ENCODE measurements around the gene SOHLH1.

The SOHLH1 gene

DNA sequence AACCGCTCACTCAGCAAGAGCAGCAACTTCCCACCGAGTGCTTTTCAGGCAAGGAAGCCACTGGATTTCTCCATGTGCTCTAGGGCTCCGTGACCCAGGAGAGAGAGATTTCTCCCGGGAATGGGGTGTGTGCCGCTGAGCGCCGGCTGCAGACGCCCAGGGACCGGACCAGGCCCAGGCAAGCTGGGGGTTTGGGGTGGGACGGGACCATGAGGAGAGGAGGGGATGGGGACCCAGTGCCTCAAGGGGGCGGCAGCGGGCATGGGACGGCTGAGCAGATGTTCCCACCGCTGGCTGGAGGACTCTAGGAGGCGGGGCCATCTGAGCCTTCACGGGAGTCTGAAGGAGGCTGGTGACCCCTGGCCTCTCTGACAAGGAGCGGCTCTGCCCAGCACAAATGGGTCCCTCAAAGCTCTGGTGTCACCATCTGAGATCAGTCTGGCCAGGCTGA is 27.7 kb downstream of the SOHLH1 start:
- no peak for TF ChIP-seq ZNF19 (tag by site-specific recombination; IDR thresholded peaks at IDR 0.05; ENCODE audit: low read depth)
- no peak for TF ChIP-seq ZNF555 (tag by site-specific recombination; conservative IDR thresholded peaks at IDR 0.05)
- no peak for TF ChIP-seq ZNF146 (tag by site-specific recombination; IDR thresholded peaks at IDR 0.05)
- TF ChIP-seq, protein P1, sequence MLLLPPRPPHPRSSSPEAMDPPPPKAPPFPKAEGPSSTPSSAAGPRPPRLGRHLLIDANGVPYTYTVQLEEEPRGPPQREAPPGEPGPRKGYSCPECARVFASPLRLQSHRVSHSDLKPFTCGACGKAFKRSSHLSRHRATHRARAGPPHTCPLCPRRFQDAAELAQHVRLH (tag by site-specific recombination; IDR thresholded peaks at IDR 0.05): no peak
- TF ChIP-seq, protein P2, sequence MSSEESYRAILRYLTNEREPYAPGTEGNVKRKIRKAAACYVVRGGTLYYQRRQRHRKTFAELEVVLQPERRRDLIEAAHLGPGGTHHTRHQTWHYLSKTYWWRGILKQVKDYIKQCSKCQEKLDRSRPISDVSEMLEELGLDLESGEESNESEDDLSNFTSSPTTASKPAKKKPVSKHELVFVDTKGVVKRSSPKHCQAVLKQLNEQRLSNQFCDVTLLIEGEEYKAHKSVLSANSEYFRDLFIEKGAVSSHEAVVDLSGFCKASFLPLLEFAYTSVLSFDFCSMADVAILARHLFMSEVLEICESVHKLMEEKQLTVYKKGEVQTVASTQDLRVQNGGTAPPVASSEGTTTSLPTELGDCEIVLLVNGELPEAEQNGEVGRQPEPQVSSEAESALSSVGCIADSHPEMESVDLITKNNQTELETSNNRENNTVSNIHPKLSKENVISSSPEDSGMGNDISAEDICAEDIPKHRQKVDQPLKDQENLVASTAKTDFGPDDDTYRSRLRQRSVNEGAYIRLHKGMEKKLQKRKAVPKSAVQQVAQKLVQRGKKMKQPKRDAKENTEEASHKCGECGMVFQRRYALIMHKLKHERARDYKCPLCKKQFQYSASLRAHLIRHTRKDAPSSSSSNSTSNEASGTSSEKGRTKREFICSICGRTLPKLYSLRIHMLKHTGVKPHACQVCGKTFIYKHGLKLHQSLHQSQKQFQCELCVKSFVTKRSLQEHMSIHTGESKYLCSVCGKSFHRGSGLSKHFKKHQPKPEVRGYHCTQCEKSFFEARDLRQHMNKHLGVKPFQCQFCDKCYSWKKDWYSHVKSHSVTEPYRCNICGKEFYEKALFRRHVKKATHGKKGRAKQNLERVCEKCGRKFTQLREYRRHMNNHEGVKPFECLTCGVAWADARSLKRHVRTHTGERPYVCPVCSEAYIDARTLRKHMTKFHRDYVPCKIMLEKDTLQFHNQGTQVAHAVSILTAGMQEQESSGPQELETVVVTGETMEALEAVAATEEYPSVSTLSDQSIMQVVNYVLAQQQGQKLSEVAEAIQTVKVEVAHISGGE (tag by site-specific recombination; conservative IDR thresholded peaks at IDR 0.05; ENCODE audit: low read depth): no peak
- TF ChIP-seq ZFP37 (tag by site-specific recombination; IDR thresholded peaks at IDR 0.05): no peak
- TF ChIP-seq ZNF791 (tag by site-specific recombination; IDR thresholded peaks at IDR 0.05): no peak
- no peak for TF ChIP-seq ZNF10 (tag by site-specific recombination; IDR thresholded peaks at IDR 0.05)
- no peak for TF ChIP-seq ZNF544 (tag by site-specific recombination; IDR thresholded peaks at IDR 0.05)
- TF ChIP-seq, protein P3, sequence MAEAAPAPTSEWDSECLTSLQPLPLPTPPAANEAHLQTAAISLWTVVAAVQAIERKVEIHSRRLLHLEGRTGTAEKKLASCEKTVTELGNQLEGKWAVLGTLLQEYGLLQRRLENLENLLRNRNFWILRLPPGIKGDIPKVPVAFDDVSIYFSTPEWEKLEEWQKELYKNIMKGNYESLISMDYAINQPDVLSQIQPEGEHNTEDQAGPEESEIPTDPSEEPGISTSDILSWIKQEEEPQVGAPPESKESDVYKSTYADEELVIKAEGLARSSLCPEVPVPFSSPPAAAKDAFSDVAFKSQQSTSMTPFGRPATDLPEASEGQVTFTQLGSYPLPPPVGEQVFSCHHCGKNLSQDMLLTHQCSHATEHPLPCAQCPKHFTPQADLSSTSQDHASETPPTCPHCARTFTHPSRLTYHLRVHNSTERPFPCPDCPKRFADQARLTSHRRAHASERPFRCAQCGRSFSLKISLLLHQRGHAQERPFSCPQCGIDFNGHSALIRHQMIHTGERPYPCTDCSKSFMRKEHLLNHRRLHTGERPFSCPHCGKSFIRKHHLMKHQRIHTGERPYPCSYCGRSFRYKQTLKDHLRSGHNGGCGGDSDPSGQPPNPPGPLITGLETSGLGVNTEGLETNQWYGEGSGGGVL (tag by site-specific recombination; IDR thresholded peaks at IDR 0.05): no peak
- no peak for TF ChIP-seq ZNF529 (tag by site-specific recombination; IDR thresholded peaks at IDR 0.05; ENCODE audit: insufficient replicate concordance)
- POLR2A ChIA-PET: no interaction called here
- Histone ChIP-seq H3K9me3 (ENCODE audit: control insufficient read depth, insufficient read depth, low read depth, low read length) (no peaks in the 10 kb centered on the region), H3K4me1 (ENCODE audit: control insufficient read depth, insufficient read depth, low read length) (no peaks in the 10 kb centered on the region), H3K36me3 (ENCODE audit: control insufficient read depth in 2 of 2, insufficient read depth in 1 of 2, low read length in 2 of 2) (no peaks in the 10 kb centered on the region), H3K27ac (ENCODE audit: extremely low read depth, low read depth, low read length) (no peak overlapping the region), H3K4me3 (ENCODE audit: low read depth, low read length) (no peak overlapping the region)
- CTCF ChIA-PET: interaction anchor here (0.7 to 1.3 kb wide), 2 partner anchors 41 to 67 kb away, joined by 3 to 6 read pairs; no protein-coding TSS in a partner anchor

DNA sequence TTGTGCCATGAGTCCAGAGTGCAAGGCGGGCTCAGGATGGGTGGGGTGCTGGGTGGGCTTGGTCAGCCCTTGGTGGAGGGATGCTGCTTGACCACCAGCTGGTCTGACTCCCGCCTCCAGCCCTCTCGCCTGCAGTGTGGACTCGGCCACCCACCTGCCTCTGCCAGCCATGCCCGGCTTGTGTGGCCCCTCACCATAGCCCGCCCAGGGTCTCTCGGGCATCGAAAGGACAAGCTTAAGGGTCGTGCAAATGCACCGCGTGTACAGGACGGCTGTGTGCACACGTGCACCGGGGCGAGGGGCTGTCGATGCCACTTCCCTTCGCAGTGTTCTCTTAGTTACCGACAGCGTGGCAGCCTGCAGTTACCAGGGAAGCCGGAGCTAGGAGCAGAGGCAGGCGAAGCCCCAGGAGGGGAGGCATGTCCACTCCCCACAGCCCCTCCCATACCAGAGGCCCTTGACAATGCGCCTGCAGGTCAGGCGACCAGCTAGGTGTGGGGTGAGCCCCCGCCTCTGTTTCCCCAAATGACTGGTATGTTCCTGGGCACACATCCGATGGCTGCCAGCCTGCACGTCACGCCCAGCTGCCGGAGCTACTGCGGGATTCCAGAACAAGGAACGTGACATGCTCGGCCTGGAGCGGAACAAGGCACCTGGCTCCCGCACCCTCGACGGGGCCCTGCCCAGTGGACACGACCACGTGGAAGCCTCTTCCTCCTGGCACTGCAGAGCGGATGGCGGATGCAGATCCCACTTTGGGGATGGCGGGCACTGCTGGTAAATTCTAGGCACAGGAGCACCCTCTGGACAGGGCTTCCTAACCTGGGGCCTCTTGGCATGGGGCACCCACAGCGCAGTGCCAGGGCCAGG is 28.3 kb downstream of the SOHLH1 start:
- H3K36me3 ChIP-seq (ENCODE audit: control insufficient read depth in 2 of 2, insufficient read depth in 1 of 2, low read length in 2 of 2): no peaks in the 10 kb centered on the region
- CTCF ChIA-PET: interaction anchor here (0.7 kb wide), 1 partner anchor 40 kb away, joined by 3 read pairs; no protein-coding TSS in a partner anchor
- TF ChIP-seq, protein P4, sequence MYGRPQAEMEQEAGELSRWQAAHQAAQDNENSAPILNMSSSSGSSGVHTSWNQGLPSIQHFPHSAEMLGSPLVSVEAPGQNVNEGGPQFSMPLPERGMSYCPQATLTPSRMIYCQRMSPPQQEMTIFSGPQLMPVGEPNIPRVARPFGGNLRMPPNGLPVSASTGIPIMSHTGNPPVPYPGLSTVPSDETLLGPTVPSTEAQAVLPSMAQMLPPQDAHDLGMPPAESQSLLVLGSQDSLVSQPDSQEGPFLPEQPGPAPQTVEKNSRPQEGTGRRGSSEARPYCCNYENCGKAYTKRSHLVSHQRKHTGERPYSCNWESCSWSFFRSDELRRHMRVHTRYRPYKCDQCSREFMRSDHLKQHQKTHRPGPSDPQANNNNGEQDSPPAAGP (tag by site-specific recombination; IDR thresholded peaks at IDR 0.05): no peak
- no peak for TF ChIP-seq ZNF202 (tag by site-specific recombination; IDR thresholded peaks at IDR 0.05; ENCODE audit: borderline replicate concordance)
- TF ChIP-seq, protein P5, sequence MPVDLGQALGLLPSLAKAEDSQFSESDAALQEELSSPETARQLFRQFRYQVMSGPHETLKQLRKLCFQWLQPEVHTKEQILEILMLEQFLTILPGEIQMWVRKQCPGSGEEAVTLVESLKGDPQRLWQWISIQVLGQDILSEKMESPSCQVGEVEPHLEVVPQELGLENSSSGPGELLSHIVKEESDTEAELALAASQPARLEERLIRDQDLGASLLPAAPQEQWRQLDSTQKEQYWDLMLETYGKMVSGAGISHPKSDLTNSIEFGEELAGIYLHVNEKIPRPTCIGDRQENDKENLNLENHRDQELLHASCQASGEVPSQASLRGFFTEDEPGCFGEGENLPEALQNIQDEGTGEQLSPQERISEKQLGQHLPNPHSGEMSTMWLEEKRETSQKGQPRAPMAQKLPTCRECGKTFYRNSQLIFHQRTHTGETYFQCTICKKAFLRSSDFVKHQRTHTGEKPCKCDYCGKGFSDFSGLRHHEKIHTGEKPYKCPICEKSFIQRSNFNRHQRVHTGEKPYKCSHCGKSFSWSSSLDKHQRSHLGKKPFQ (tag by site-specific recombination; IDR thresholded peaks at IDR 0.05): no peak
- TF ChIP-seq SETDB1 (IDR thresholded peaks at IDR 0.05; ENCODE audit: insufficient read length, low read length): no peak
- TF ChIP-seq ZNF624 (tag by site-specific recombination; IDR thresholded peaks at IDR 0.05): no peak
- TF ChIP-seq ZFP41 (tag by site-specific recombination; IDR thresholded peaks at IDR 0.05; ENCODE audit: borderline replicate concordance): no peak
- TF ChIP-seq, protein P2 (tag by site-specific recombination; conservative IDR thresholded peaks at IDR 0.05; ENCODE audit: low read depth): no peak
- TF ChIP-seq ZNF747 (tag by site-specific recombination; IDR thresholded peaks at IDR 0.05): no peak
- no peak for TF ChIP-seq ZBTB20 (tag by site-specific recombination; IDR thresholded peaks at IDR 0.05)
- TF ChIP-seq ZNF292 (tag by site-specific recombination; IDR thresholded peaks at IDR 0.05; ENCODE audit: borderline replicate concordance, low read depth): no peak
- no peak for TF ChIP-seq ZNF433 (tag by site-specific recombination; IDR thresholded peaks at IDR 0.05; ENCODE audit: low read depth)

More for the DNA sequence above, 28.3 kb downstream of the SOHLH1 start:
- Histone ChIP-seq H3K4me1 (ENCODE audit: control insufficient read depth, insufficient read depth, low read length) (no peaks in the 10 kb centered on the region), H3K9me3 (ENCODE audit: control insufficient read depth, insufficient read depth, low read depth, low read length) (no peaks in the 10 kb centered on the region), H3K27ac (ENCODE audit: extremely low read depth, low read depth, low read length) (no peak overlapping the region), H3K4me3 (ENCODE audit: low read depth, low read length) (no peak overlapping the region)
- POLR2A ChIA-PET: no interaction called here
